ENCODE results near the gene MBD2.
"Not testable (repeated sequence)": the region's sequence is repeated elsewhere in the genome, so short reads cannot be mapped to it uniquely, and the experiment has no call there.

The MBD2 gene

GRCh38 chr18:54147439-54147838, 77.0 kb downstream of the MBD2 start:
- DNase-seq, result peak; percentile 45

GRCh38 chr18:54141041-54141608, 83.3 kb downstream of the MBD2 start:
- no peak for DNase-seq

- no peak for DNase-seq
Measured at GRCh38 chr18:54140641-54141040, 83.8 kb downstream of the MBD2 start.

- no peak for DNase-seq
Measured at GRCh38 chr18:54135216-54135615, 89.3 kb downstream of the MBD2 start.

GRCh38 chr18:54134053-54134452, 90.4 kb downstream of the MBD2 start:
- DNase-seq, result no peak

GRCh38 chr18:54130631-54131030, 93.8 kb downstream of the MBD2 start:
- DNase-seq, result no peak

- DNase-seq, result no peak
Measured at GRCh38 chr18:54130177-54130576, 94.3 kb downstream of the MBD2 start.

- DNase-seq, result no peak
Measured at GRCh38 chr18:54129448-54130067, 94.9 kb downstream of the MBD2 start.

GRCh38 chr18:54127759-54128378, 96.6 kb downstream of the MBD2 start:
- DNase-seq, result peak; percentile 24

GRCh38 chr18:54125429-54125828, 99.0 kb downstream of the MBD2 start:
- no peak for DNase-seq

GRCh38 chr18:54123720-54124440, 100.6 kb downstream of the MBD2 start:
- DNase-seq, result not testable (repeated sequence)

GRCh38 chr18:54119524-54120019, 104.9 kb downstream of the MBD2 start:
- DNase-seq, result peak; percentile 8

GRCh38 chr18:54117853-54118773, 106.4 kb downstream of the MBD2 start:
- DNase-seq, result no peak

- no peak for DNase-seq
Measured at GRCh38 chr18:54116541-54117257, 107.8 kb downstream of the MBD2 start.

GRCh38 chr18:54112356-54112755, 112.1 kb downstream of the MBD2 start:
- no peak for DNase-seq

- no peak for DNase-seq
Measured at GRCh38 chr18:54109131-54109683, 115.3 kb downstream of the MBD2 start.

GRCh38 chr18:54102123-54102522, 122.3 kb downstream of the MBD2 start:
- no peak for DNase-seq

All from stimulated activated CD4-positive, alpha-beta T cell treated with anti-CD3 and anti-CD28 coated beads, Interleukin-15, amount 100 ng/mL, for 24 hours (primary cell).